Thyroid gland (tissue), 4 donors: Measurements from ENCODE around the gene KCNG4.

Source experiments
- CTCF ChIP-seq, 6 experiments: fragments of 200-600 bp in 3 of 6; fragments of 450-650 bp in 3 of 6; sonication (generic) in 3 of 6; IDR thresholded peaks; one replicate each; pipeline ENCODE4 v1.5.1; 2016 to 2019; ENCODE audit warnings: antibody characterized with exemption in 6 of 6, mild to moderate bottlenecking in 2 of 6, inconsistent platforms in 1 of 6, moderate library complexity in 1 of 6
- POLR2A ChIP-seq, 2 donors: fragments of 450-650 bp; IDR thresholded peaks; one replicate each; pipeline ENCODE4 v1.6.1; 2017; ENCODE audit warnings: antibody characterized with exemption in 2 of 2, mild to moderate bottlenecking in 2 of 2, moderate library complexity in 1 of 2

- TF ChIP-seq CTCF (IDR thresholded peaks at IDR 0.05) (no peak), POLR2A (IDR thresholded peaks at IDR 0.05) (no peak)
These were observed 43.0 kb downstream of the KCNG4 start for GRCh38 chr16:84196727-84197394.
